Measurements from ENCODE around the gene KRT35. TPM values are rescaled to one million over a fixed set of nuclear protein-coding genes. Genes with fewer than 3 reads are reported as not detected.

KRT35 gene
- total RNA-seq, 2 experiments from 2014 or later = not detected

- POLR2A ChIA-PET = no interaction called here
- CTCF ChIA-PET = no interaction called here
Observed at GRCh38 chr17:41491476-41491875, 10.5 kb upstream of the KRT35 start.

GRCh38 chr17:41490000-41490990, 9.3 kb upstream of the KRT35 start:
- POLR2A ChIA-PET = no interaction called here

GRCh38 chr17:41489531-41489930, 8.6 kb upstream of the KRT35 start, which contains the start of gene KRT36:
TSS of gene KRT36 (minus strand) at chr17:41489910. CDS start at chr17:41489864, 46 bp downstream.
- CTCF ChIA-PET = interaction anchor here (2.1 kb wide), 1 partner anchor 60 kb away, joined by 7 read pairs; no protein-coding TSS in a partner anchor
- POLR2A ChIA-PET = no interaction called here

More at GRCh38 chr17:41490000-41490990, 9.3 kb upstream of the KRT35 start:
- CTCF ChIA-PET = interaction anchor here (2.1 kb wide), 1 partner anchor 59 kb away, joined by 7 read pairs; no protein-coding TSS in a partner anchor

- POLR2A ChIA-PET = no interaction called here
- CTCF ChIA-PET = interaction anchor here (0.5 to 1.7 kb wide), 5 partner anchors 10 to 948 kb away, joined by 3 to 6 read pairs (median 4); partner anchors contain the start of gene KRT15
Observed at GRCh38 chr17:41486809-41487530, 6.0 kb upstream of the KRT35 start.

GRCh38 chr17:41486316-41486715, 5.4 kb upstream of the KRT35 start:
- CTCF ChIA-PET = interaction anchor here (1.2 to 1.7 kb wide), 4 partner anchors 10 to 162 kb away, joined by 4 to 6 read pairs (median 5); no protein-coding TSS in a partner anchor

GRCh38 chr17:41484920-41485904, 4.3 kb upstream of the KRT35 start:
- CTCF ChIA-PET = interaction anchor here (1.7 kb wide), 1 partner anchor 64 kb away, joined by 6 read pairs; no protein-coding TSS in a partner anchor
- POLR2A ChIA-PET = no interaction called here

More at GRCh38 chr17:41486316-41486715, 5.4 kb upstream of the KRT35 start:
- POLR2A ChIA-PET = no interaction called here

- ChIA-PET POLR2A (no interaction called here), CTCF (interaction anchor here (1.5 to 1.7 kb wide), 2 partner anchors 18 to 65 kb away, joined by 3 to 6 read pairs; partner anchors contain the start of gene KRT32)
Observed at GRCh38 chr17:41483991-41484826, 3.3 kb upstream of the KRT35 start.

- ChIA-PET POLR2A (no interaction called here), CTCF (interaction anchor here (1.5 kb wide), 1 partner anchor 17 kb away, joined by 3 read pairs; the partner anchor contains the start of gene KRT32)
Observed at GRCh38 chr17:41483531-41483930, 2.6 kb upstream of the KRT35 start.

- CTCF ChIA-PET = no interaction called here
Observed at GRCh38 chr17:41480581-41480980, 370 bp downstream of the KRT35 start.

GRCh38 chr17:41480136-41480535, 815 bp downstream of the KRT35 start:
- POLR2A ChIA-PET = no interaction called here
- CTCF ChIA-PET = no interaction called here

More at GRCh38 chr17:41480581-41480980, 370 bp downstream of the KRT35 start:
- POLR2A ChIA-PET = no interaction called here

- POLR2A ChIA-PET = no interaction called here
- CTCF ChIA-PET = no interaction called here
Observed at GRCh38 chr17:41478237-41478636, 2.7 kb downstream of the KRT35 start.

GRCh38 chr17:41476866-41477815, 3.8 kb downstream of the KRT35 start:
- ChIA-PET POLR2A (no interaction called here), CTCF (no interaction called here)

GRCh38 chr17:41475421-41475820, 5.5 kb downstream of the KRT35 start:
- ChIA-PET POLR2A (no interaction called here), CTCF (no interaction called here)

- CTCF ChIA-PET = no interaction called here
- POLR2A ChIA-PET = no interaction called here
Observed at GRCh38 chr17:41474863-41475262, 6.1 kb downstream of the KRT35 start.

- ChIA-PET POLR2A (no interaction called here), CTCF (interaction anchor here (1.0 kb wide), 1 partner anchor 180 kb away, joined by 3 read pairs; no protein-coding TSS in a partner anchor)
Observed at GRCh38 chr17:41468346-41468745, 12.6 kb downstream of the KRT35 start.

- ChIA-PET CTCF (no interaction called here), POLR2A (no interaction called here)
Observed at GRCh38 chr17:41467561-41467960, 13.4 kb downstream of the KRT35 start.

GRCh38 chr17:41466988-41467387, 14.0 kb downstream of the KRT35 start, which contains the start of gene KRT32:
TSS of gene KRT32 (minus strand) at chr17:41467386. CDS start at chr17:41467325, 61 bp downstream.
- CTCF ChIA-PET = interaction anchor here (0.6 to 1.0 kb wide), 2 partner anchors 16 to 178 kb away, joined by 3 read pairs; no protein-coding TSS in a partner anchor
- POLR2A ChIA-PET = no interaction called here

All from activated CD8-positive, alpha-beta memory T cell treated with anti-CD3 and anti-CD28 coated beads for 36 hours (primary cell).